HTR-8/SVneo (cell line): Measurements from ENCODE around the gene OVCH2.
"Not testable (repeated sequence)": the region's sequence is repeated elsewhere in the genome, so short reads cannot be mapped to it uniquely, and the experiment has no call there.

Experiments
- DNase-seq: peaks from one replicate; pipeline ENCODE4 v3.0.0; 2011; ENCODE audit warnings: low spot score, mixed read lengths; ENCODE audit not compliant: insufficient read length
- FAIRE-seq: peaks from 2 replicates; lab custom pipeline; 2011; peaks lifted over from hg19 to GRCh38; lab: Jason Lieb, UNC

Gene OVCH2

GRCh38 chr11:7672276-7672959, 33.9 kb downstream of the OVCH2 start:
- DNase-seq (no peak), FAIRE-seq (no peak)

GRCh38 chr11:7671347-7672215, 34.7 kb downstream of the OVCH2 start:
- FAIRE-seq (no peak), DNase-seq (no peak)

- no peak for DNase-seq
- no peak for FAIRE-seq
Measured at GRCh38 chr11:7670641-7671040, 35.6 kb downstream of the OVCH2 start.

- DNase-seq (no peak), FAIRE-seq (no peak)
Measured at GRCh38 chr11:7668911-7669310, 37.4 kb downstream of the OVCH2 start.

- DNase-seq, result no peak
- FAIRE-seq, result no peak
Measured at GRCh38 chr11:7668464-7668863, 37.8 kb downstream of the OVCH2 start.

GRCh38 chr11:7667460-7667859, 38.8 kb downstream of the OVCH2 start:
- no peak for FAIRE-seq
- no peak for DNase-seq

GRCh38 chr11:7666292-7666866, 39.9 kb downstream of the OVCH2 start:
- FAIRE-seq (no peak), DNase-seq (no peak)

- FAIRE-seq (peak; percentile 90), DNase-seq (peak; percentile 84)
Measured at GRCh38 chr11:7665473-7666291, 40.6 kb downstream of the OVCH2 start.

GRCh38 chr11:7664867-7665266, 41.4 kb downstream of the OVCH2 start:
- DNase-seq (no peak), FAIRE-seq (no peak)

GRCh38 chr11:7663531-7663930, 42.7 kb downstream of the OVCH2 start:
- not testable (repeated sequence) for FAIRE-seq

GRCh38 chr11:7657306-7658025, 48.8 kb downstream of the OVCH2 start:
- DNase-seq, result peak; percentile 61
- no peak for FAIRE-seq

More at GRCh38 chr11:7663531-7663930, 42.7 kb downstream of the OVCH2 start:
- DNase-seq, result not testable (repeated sequence)

GRCh38 chr11:7656704-7657103, 49.6 kb downstream of the OVCH2 start:
- DNase-seq (no peak), FAIRE-seq (no peak)

GRCh38 chr11:7655253-7656217, 50.7 kb downstream of the OVCH2 start:
- no peak for DNase-seq
- FAIRE-seq, result no peak

- FAIRE-seq, result no peak
Measured at GRCh38 chr11:7654195-7654705, 52.0 kb downstream of the OVCH2 start.

GRCh38 chr11:7651700-7652099, 54.6 kb downstream of the OVCH2 start:
- FAIRE-seq (no peak), DNase-seq (no peak)

More at GRCh38 chr11:7654195-7654705, 52.0 kb downstream of the OVCH2 start:
- DNase-seq, result no peak

GRCh38 chr11:7651140-7651551, 55.1 kb downstream of the OVCH2 start:
- FAIRE-seq (no peak), DNase-seq (no peak)

- FAIRE-seq (no peak), DNase-seq (no peak)
Measured at GRCh38 chr11:7648264-7648663, 58.0 kb downstream of the OVCH2 start.

- FAIRE-seq, result no peak
Measured at GRCh38 chr11:7646866-7647265, 59.4 kb downstream of the OVCH2 start.

More at GRCh38 chr11:7646866-7647265, 59.4 kb downstream of the OVCH2 start:
- DNase-seq, result no peak
